ENCODE measurements around the gene ARSA. TPM values are rescaled to one million over a fixed set of nuclear protein-coding genes. Genes with fewer than 3 reads are reported as not detected.
A peak's percentile ranks its signal among the peaks of the same experiment; 100 is the strongest.

Gene ARSA
- total and polyA plus RNA-seq, 2 experiments from 2014 or later = 8.1 to 8.2 TPM

GRCh38 chr22:50622723-50623327, 5.1 kb downstream of the ARSA start:
- H3F3A ChIP-seq (replicated peaks; ENCODE audit: low read depth) = 0 out of 2 replicates have a peak, but pooled peaks cover 5% of the 10 kb centered on the region
- no peaks in the 10 kb centered on the region for H3K79me2 ChIP-seq (replicated peaks; ENCODE audit: insufficient read depth)
- H3K9me3 Mint-ChIP-seq = no peaks in the 10 kb centered on the region
- no peak overlapping the region for H3K27ac ChIP-seq (ENCODE audit: low read depth)
- TF ChIP-seq REST (IDR thresholded peaks at IDR 0.05; ENCODE audit: unreplicated experiment) = no peak
- no peak for TF ChIP-seq STAT1 (IDR thresholded peaks at IDR 0.05; ENCODE audit: unreplicated experiment)
- no peak for TF ChIP-seq JUNB (IDR thresholded peaks at IDR 0.05; ENCODE audit: unreplicated experiment)
- no peak for TF ChIP-seq ZNF462 (CRISPR knock-in tag; IDR thresholded peaks at IDR 0.05)
- no peak for TF ChIP-seq POLR2AphosphoS5 (IDR thresholded peaks at IDR 0.05; ENCODE audit: low read depth)
- no peak overlapping the region for H3K4me3 ChIP-seq
- DNase-seq (ENCODE audit: low spot score) = no peak
- H2AFZ ChIP-seq = no peak overlapping the region
- no peaks in the 10 kb centered on the region for H3K9me2 ChIP-seq (ENCODE audit: insufficient read depth)
- H3K4me1 ChIP-seq (ENCODE audit: insufficient read depth) = peaks cover 9% of the 10 kb centered on the region
- no peak overlapping the region for H3K4me2 ChIP-seq
- peak; percentile 5; the same call in 1 of the 3 replicates for ATAC-seq
- peaks cover 22% of the 10 kb centered on the region for H3K4me1 Mint-ChIP-seq
- H3K27ac Mint-ChIP-seq = no peak overlapping the region
- H3K4me3 Mint-ChIP-seq = no peak overlapping the region
- peaks cover 9% of the 10 kb centered on the region; the same call in 1 of the 2 replicates for H3K27me3 ChIP-seq (ENCODE audit: insufficient read depth)
- H3K27me3 Mint-ChIP-seq (ENCODE audit: insufficient read depth, low read depth, poor library complexity) = peaks cover 14% of the 10 kb centered on the region
- no peaks in the 10 kb centered on the region for H3K36me3 ChIP-seq (ENCODE audit: insufficient read depth)
- H3K36me3 Mint-ChIP-seq (ENCODE audit: low read depth) = no peaks in the 10 kb centered on the region
- no peaks in the 10 kb centered on the region for H4K20me1 ChIP-seq (replicated peaks; ENCODE audit: insufficient read depth)

Data from GM23338 (cell line).